Lower leg skin (tissue), 3 donors: Measurements from ENCODE around the gene ACACA.

Experiments
- CTCF ChIP-seq, 3 donors: fragments of 450-650 bp; IDR thresholded peaks; one replicate each; pipeline ENCODE4 v1.5.1; 2016; ENCODE audit warnings: antibody characterized with exemption in 3 of 3, mild to moderate bottlenecking in 3 of 3, moderate library complexity in 2 of 3
- POLR2A ChIP-seq, 2 donors: fragments of 450-650 bp; IDR thresholded peaks; one replicate each; pipeline ENCODE4 v1.6.1; 2016 to 2017; ENCODE audit warnings: antibody characterized with exemption in 2 of 2, mild to moderate bottlenecking in 1 of 2, moderate library complexity in 1 of 2

DNA sequence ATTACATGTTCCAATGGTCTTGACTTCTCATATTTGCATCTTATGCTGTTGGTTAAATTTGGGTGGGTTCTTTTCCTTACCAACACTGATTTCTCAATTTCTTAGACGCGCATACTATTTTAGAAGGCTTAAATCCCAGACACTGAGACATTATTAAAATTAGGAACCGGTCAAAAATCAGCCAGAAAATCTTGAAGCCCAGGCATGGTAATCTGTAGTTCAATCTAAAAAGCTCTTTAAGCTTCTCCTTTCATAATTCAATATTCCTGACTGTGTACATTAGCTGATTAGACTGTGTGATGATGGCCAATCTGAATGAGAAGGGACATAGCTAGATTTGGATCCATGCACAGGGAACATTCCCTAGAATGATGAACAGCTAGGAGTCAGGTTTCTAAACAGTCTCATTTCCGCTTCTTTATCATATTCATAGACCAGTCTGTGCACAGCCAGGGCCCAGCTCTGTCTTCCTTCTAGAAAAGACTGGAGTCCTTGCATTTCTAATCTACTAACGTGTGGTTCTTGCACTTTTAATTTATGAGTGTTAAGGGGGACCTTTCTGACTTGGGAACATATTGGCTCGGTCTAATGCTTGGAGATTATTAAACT lies 268.6 kb downstream of the ACACA start:
- TF ChIP-seq CTCF (IDR thresholded peaks at IDR 0.05) (no peak), POLR2A (IDR thresholded peaks at IDR 0.05) (no peak)
